ENCODE results near the gene TAP2. TPM values are rescaled to one million over a fixed set of nuclear protein-coding genes. Genes with fewer than 3 reads are reported as not detected.
A peak's percentile ranks its signal among the peaks of the same experiment; 100 is the strongest.
"Not testable (repeated sequence)": the region's sequence is repeated elsewhere in the genome, so short reads cannot be mapped to it uniquely, and the experiment has no call there.

TAP2 gene
- total and polyA plus RNA-seq, 4 donors, result 10.2 to 22.2 (median 19.7) TPM

GRCh38 chr6:32873947-32874346 is 35.4 kb upstream of the TAP2 start:
- H3K36me3 ChIP-seq (ENCODE audit: control insufficient read depth, insufficient read depth, low read length); H3K4me3 ChIP-seq (ENCODE audit: low read depth, low read length); H3K27ac ChIP-seq (ENCODE audit: low read depth, low read length); DNase-seq (ENCODE audit: low read depth in 4 of 6, low spot score in 6 of 6); H3K4me1 ChIP-seq (ENCODE audit: control insufficient read depth, insufficient read depth, low read length); H3K9me3 ChIP-seq (ENCODE audit: control insufficient read depth, insufficient read depth, low read length): not testable (repeated sequence)
- WGBS (ENCODE audit: insufficient coverage), result no CpG with 5 or more reads among the region's 1 CpG
- H3K27me3 ChIP-seq (ENCODE audit: control insufficient read depth, insufficient read depth, low read length), result peaks cover 21% of the 10 kb centered on the region

- WGBS (ENCODE audit: insufficient coverage), result 0% methylated on average over 1 of the region's 5 CpGs
- H3K4me1 ChIP-seq (ENCODE audit: control insufficient read depth, insufficient read depth, low read length), result no peaks in the 10 kb centered on the region
- peak in 5 of 6 donors; percentile 77 to 94 (median 79) for DNase-seq (ENCODE audit: low read depth in 4 of 6, low spot score in 6 of 6)
These were observed 29.8 kb upstream of the TAP2 start for GRCh38 chr6:32868257-32868788.

GRCh38 chr6:32867554-32868256 is 29.2 kb upstream of the TAP2 start:
- Histone ChIP-seq H3K27me3 (ENCODE audit: control insufficient read depth, insufficient read depth, low read length) (peaks cover 37% of the 10 kb centered on the region), H3K36me3 (ENCODE audit: control insufficient read depth, insufficient read depth, low read length) (no peaks in the 10 kb centered on the region), H3K4me1 (ENCODE audit: control insufficient read depth, insufficient read depth, low read length) (no peaks in the 10 kb centered on the region), H3K27ac (ENCODE audit: low read depth, low read length) (no peak overlapping the region), H3K4me3 (ENCODE audit: low read depth, low read length) (no peak overlapping the region), H3K9me3 (ENCODE audit: control insufficient read depth, insufficient read depth, low read length) (no peaks in the 10 kb centered on the region)
- WGBS (ENCODE audit: insufficient coverage), result 44% methylated on average over 3 of the region's 8 CpGs
- DNase-seq (ENCODE audit: low read depth in 4 of 6, low spot score in 6 of 6), result no peak

More at GRCh38 chr6:32868257-32868788, 29.8 kb upstream of the TAP2 start:
- H3K36me3 ChIP-seq (ENCODE audit: control insufficient read depth, insufficient read depth, low read length), result no peaks in the 10 kb centered on the region
- peaks cover 37% of the 10 kb centered on the region for H3K27me3 ChIP-seq (ENCODE audit: control insufficient read depth, insufficient read depth, low read length)
- H3K4me3 ChIP-seq (ENCODE audit: low read depth, low read length), result no peak overlapping the region
- no peaks in the 10 kb centered on the region for H3K9me3 ChIP-seq (ENCODE audit: control insufficient read depth, insufficient read depth, low read length)
- H3K27ac ChIP-seq (ENCODE audit: low read depth, low read length), result no peak overlapping the region

GRCh38 chr6:32867022-32867477 is 28.5 kb upstream of the TAP2 start:
- Histone ChIP-seq H3K4me1 (ENCODE audit: control insufficient read depth, insufficient read depth, low read length) (no peaks in the 10 kb centered on the region), H3K36me3 (ENCODE audit: control insufficient read depth, insufficient read depth, low read length) (no peaks in the 10 kb centered on the region), H3K9me3 (ENCODE audit: control insufficient read depth, insufficient read depth, low read length) (no peaks in the 10 kb centered on the region), H3K27me3 (ENCODE audit: control insufficient read depth, insufficient read depth, low read length) (peaks cover 37% of the 10 kb centered on the region), H3K27ac (ENCODE audit: low read depth, low read length) (no peak overlapping the region), H3K4me3 (ENCODE audit: low read depth, low read length) (no peak overlapping the region)
- WGBS (ENCODE audit: insufficient coverage), result 77% methylated on average over 3 of the region's 3 CpGs
- no peak for DNase-seq (ENCODE audit: low read depth in 4 of 6, low spot score in 6 of 6)

GRCh38 chr6:32865724-32866443 is 27.3 kb upstream of the TAP2 start:
- Histone ChIP-seq H3K36me3 (ENCODE audit: control insufficient read depth, insufficient read depth, low read length) (no peaks in the 10 kb centered on the region), H3K4me1 (ENCODE audit: control insufficient read depth, insufficient read depth, low read length) (no peaks in the 10 kb centered on the region), H3K27me3 (ENCODE audit: control insufficient read depth, insufficient read depth, low read length) (peaks cover 40% of the 10 kb centered on the region), H3K27ac (ENCODE audit: low read depth, low read length) (no peak overlapping the region), H3K4me3 (ENCODE audit: low read depth, low read length) (no peak overlapping the region), H3K9me3 (ENCODE audit: control insufficient read depth, insufficient read depth, low read length) (no peaks in the 10 kb centered on the region)
- WGBS (ENCODE audit: insufficient coverage), result 75% methylated on average over 5 of the region's 10 CpGs
- DNase-seq (ENCODE audit: low read depth in 4 of 6, low spot score in 6 of 6), result no peak

GRCh38 chr6:32862725-32863124 is 24.2 kb upstream of the TAP2 start:
- Histone ChIP-seq H3K36me3 (ENCODE audit: control insufficient read depth, insufficient read depth, low read length) (no peaks in the 10 kb centered on the region), H3K4me1 (ENCODE audit: control insufficient read depth, insufficient read depth, low read length) (no peaks in the 10 kb centered on the region), H3K9me3 (ENCODE audit: control insufficient read depth, insufficient read depth, low read length) (no peaks in the 10 kb centered on the region), H3K4me3 (ENCODE audit: low read depth, low read length) (no peak overlapping the region), H3K27ac (ENCODE audit: low read depth, low read length) (no peak overlapping the region), H3K27me3 (ENCODE audit: control insufficient read depth, insufficient read depth, low read length) (peaks cover 31% of the 10 kb centered on the region)
- no CpG with 5 or more reads among the region's 3 CpGs for WGBS (ENCODE audit: insufficient coverage)
- DNase-seq (ENCODE audit: low read depth in 4 of 6, low spot score in 6 of 6), result no peak

- WGBS (ENCODE audit: insufficient coverage), result no CpG with 5 or more reads among the region's 1 CpG
These were observed 22.1 kb upstream of the TAP2 start for GRCh38 chr6:32860674-32861073.

GRCh38 chr6:32858194-32858593 is 19.7 kb upstream of the TAP2 start:
- H3K27ac ChIP-seq (ENCODE audit: low read depth, low read length), result no peak overlapping the region
- no peak overlapping the region for H3K4me3 ChIP-seq (ENCODE audit: low read depth, low read length)
- no peaks in the 10 kb centered on the region for H3K36me3 ChIP-seq (ENCODE audit: control insufficient read depth, insufficient read depth, low read length)
- WGBS (ENCODE audit: insufficient coverage), result 86% methylated on average over 5 of the region's 5 CpGs
- H3K4me1 ChIP-seq (ENCODE audit: control insufficient read depth, insufficient read depth, low read length), result peaks cover 16% of the 10 kb centered on the region
- H3K27me3 ChIP-seq (ENCODE audit: control insufficient read depth, insufficient read depth, low read length), result peaks cover 33% of the 10 kb centered on the region
- no peak for DNase-seq (ENCODE audit: low read depth in 4 of 6, low spot score in 6 of 6)
- H3K9me3 ChIP-seq (ENCODE audit: control insufficient read depth, insufficient read depth, low read length), result no peaks in the 10 kb centered on the region

More at GRCh38 chr6:32860674-32861073, 22.1 kb upstream of the TAP2 start:
- Histone ChIP-seq H3K27ac (ENCODE audit: low read depth, low read length) (no peak overlapping the region), H3K27me3 (ENCODE audit: control insufficient read depth, insufficient read depth, low read length) (peaks cover 24% of the 10 kb centered on the region), H3K4me1 (ENCODE audit: control insufficient read depth, insufficient read depth, low read length) (no peaks in the 10 kb centered on the region), H3K9me3 (ENCODE audit: control insufficient read depth, insufficient read depth, low read length) (no peaks in the 10 kb centered on the region), H3K36me3 (ENCODE audit: control insufficient read depth, insufficient read depth, low read length) (no peaks in the 10 kb centered on the region), H3K4me3 (ENCODE audit: low read depth, low read length) (no peak overlapping the region)
- no peak for DNase-seq (ENCODE audit: low read depth in 4 of 6, low spot score in 6 of 6)

GRCh38 chr6:32857156-32857891 is 18.8 kb upstream of the TAP2 start:
- H3K36me3 ChIP-seq (ENCODE audit: control insufficient read depth, insufficient read depth, low read length), result no peaks in the 10 kb centered on the region
- peaks cover 25% of the 10 kb centered on the region for H3K4me1 ChIP-seq (ENCODE audit: control insufficient read depth, insufficient read depth, low read length)
- H3K27ac ChIP-seq (ENCODE audit: low read depth, low read length), result no peak overlapping the region
- H3K9me3 ChIP-seq (ENCODE audit: control insufficient read depth, insufficient read depth, low read length), result no peaks in the 10 kb centered on the region
- peaks cover 38% of the 10 kb centered on the region for H3K27me3 ChIP-seq (ENCODE audit: control insufficient read depth, insufficient read depth, low read length)
- no peak overlapping the region for H3K4me3 ChIP-seq (ENCODE audit: low read depth, low read length)
- WGBS (ENCODE audit: insufficient coverage), result 89% methylated on average over 9 of the region's 14 CpGs
- DNase-seq (ENCODE audit: low read depth in 4 of 6, low spot score in 6 of 6), result no peak
